Measurements from ENCODE around the gene INPP5K.
"Not testable (repeated sequence)": the region's sequence is repeated elsewhere in the genome, so short reads cannot be mapped to it uniquely, and the experiment has no call there.

INPP5K gene

DNA sequence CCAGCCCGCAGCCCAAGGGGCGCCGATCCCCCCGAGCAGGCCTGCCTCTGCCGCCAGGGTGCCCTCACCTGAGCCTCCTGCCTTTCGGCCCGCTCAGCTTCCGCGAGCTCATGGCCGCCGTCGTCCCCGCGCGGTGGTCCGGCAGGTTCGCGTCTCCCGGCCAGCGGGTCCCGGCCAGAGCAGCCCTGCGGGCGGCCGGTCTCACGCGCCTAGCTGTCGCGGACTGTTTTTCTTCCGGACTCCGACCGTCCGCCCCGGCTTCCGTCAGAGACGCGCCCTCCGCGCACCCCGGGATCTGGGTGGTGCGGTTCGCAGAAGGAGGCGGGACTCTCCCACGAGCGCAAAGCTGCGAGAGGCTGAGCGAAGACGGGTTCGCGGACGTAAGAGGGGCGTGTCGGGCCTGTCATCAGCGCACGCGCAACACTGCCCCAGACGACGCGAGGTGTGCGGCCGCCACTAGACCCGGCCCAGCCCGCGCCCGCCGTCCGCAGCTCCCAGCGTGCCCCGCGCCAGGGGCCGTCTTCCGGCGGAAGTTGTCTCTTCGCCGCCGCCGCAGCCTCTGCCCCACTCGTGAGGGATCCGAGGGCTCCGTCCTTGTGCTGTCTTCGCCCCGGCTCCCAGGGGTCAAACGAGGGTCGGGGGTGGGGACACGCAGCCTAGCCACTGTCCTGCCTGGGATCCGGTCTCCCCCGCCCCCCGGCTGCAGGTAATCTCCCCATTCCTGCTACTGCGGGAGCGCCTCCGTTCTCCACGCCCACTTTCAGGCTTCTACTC, at the start of gene INPP5K:
Gene INPP5K, minus strand, starts transcription at position 225 of the 774 bp plus-strand sequence. Its CDS starts 113 bp downstream, at position 112.
- H3K4me3 ChIP-seq (ENCODE audit: low read depth, low read length) = peak within 1 kb of the TSS; percentile 92

DNA sequence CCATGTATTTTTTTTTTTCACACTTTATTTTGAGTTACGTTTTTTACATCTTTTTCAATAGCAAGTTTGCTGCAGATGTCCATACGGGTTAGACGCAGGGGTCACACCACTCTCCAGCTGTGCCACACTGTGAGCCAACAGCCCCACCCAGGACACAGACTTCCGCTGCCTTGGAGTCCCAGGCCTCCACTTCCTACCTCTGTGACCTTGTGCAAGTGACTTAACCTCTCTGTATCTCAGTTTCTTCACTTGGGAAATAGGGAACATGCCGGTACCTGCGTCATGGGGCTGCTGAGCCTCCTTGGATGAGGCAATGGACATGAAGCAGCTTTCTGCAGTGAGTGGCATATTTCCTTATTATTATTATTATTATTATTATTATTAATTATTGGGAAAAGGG, 49.5 kb upstream of the INPP5K start:
- no peak overlapping the region for H3K4me3 ChIP-seq (ENCODE audit: low read depth, low read length)

DNA sequence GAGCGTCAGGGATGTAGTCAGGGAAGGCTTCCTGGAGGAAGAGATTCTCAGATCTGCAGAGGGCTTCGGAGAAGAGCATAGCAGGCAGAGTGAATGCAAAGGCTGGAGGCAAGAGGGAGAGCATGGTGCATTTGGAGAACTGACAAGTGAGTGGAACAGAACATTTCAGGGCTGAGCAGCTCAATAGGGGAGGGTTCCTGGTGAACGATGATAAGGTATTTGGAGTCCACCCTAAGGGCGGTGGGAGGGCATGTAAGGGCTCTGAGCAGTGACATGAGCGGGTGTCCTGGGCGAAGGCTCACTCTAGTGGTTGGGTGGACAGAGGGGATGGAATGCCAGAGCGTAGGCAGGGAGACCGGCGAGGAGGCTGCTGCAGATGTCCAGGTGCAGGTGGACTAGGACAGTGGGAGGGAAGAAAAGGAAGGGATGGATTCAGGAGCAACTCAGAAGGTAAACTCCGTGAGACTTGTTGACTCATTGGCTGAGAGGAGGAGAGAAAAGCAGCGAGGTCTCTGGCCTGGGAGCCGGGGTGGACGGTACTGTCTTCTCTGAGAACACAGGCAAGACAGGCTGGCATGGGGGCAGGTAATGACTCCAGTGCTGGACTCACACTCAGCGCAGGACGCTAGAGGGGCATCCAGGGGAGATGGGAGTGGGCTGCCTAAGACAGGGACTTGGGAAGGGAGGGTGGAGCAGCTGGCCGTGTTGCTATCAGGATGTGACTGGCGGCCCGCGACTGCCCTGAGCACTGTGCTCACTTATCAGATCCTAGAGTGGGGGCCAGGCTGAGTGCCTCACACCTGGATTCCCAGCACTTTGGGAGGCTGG, 47.6 kb upstream of the INPP5K start:
- H3K4me3 ChIP-seq (ENCODE audit: low read depth, low read length) = no peak overlapping the region

GRCh38 chr17:1563471-1563785, 47.0 kb upstream of the INPP5K start:
- not testable (repeated sequence) for H3K4me3 ChIP-seq (ENCODE audit: low read depth, low read length)

- H3K4me3 ChIP-seq (ENCODE audit: low read depth, low read length) = peak overlapping the region; percentile 69
Observed at GRCh38 chr17:1562176-1562643, 45.8 kb upstream of the INPP5K start.

DNA sequence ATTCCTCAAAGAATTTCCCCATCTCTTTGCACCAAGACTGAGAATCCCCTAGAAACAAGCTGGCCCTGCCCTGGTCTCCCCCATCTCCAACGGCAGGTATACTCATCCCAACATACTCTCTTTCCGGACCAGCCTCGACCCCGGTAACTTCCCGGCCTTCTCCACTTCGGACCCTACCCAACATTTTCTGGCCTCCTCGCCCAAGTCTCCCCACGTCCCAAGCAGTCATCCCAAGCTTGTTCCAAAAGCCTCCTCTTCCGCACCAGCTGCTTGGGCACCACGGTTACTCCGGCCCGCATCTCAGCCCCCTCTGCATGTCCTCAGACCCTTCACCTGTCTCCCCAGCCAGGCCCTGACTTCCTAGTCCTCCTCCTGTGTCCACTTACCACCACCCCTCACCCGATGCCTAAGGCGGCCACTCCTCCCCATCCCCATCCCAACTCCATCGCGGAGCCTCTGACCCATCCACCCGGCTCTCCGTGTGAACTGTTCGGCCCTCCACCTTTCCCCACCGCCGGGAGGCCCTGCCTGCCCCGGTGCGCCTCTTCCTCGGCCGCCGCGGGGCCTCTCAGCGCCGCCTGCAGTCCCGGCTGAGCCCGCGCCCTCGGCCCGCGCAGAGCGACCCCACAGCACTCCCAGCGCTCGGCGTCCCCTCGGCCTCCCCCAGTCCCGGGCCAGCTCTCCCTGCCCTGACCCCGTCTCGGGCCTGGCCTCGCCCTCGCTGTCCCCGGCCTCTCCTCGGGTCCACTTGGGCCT, 45.2 kb upstream of the INPP5K start:
- peak overlapping the region; percentile 69 for H3K4me3 ChIP-seq (ENCODE audit: low read depth, low read length)

GRCh38 chr17:1560858-1561355, 44.5 kb upstream of the INPP5K start:
- H3K4me3 ChIP-seq (ENCODE audit: low read depth, low read length) = peak overlapping the region; percentile 69

GRCh38 chr17:1560101-1560857, 43.9 kb upstream of the INPP5K start:
- H3K4me3 ChIP-seq (ENCODE audit: low read depth, low read length) = no peak overlapping the region

- no peak overlapping the region for H3K4me3 ChIP-seq (ENCODE audit: low read depth, low read length)
Observed at GRCh38 chr17:1559047-1560043, 42.9 kb upstream of the INPP5K start.

DNA sequence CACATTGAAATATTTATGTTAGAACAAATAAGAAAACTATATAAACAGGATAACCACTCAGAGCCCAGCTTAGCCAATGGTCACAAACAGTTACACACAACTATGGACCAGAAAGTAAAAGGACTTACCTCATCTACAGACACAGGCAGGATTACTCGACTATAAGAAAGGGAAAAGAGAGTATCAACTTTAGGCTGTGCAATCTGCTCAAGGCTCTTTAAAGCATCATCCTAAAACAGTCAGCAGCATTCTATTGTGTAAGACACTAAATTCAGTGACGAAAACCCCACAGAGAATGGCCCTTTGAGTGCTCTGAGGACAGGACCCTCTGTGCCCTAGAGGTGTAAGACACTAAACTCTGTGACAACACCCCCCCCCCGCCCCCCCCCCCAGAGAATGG, 42.0 kb upstream of the INPP5K start:
- H3K4me3 ChIP-seq (ENCODE audit: low read depth, low read length) = no peak overlapping the region

DNA sequence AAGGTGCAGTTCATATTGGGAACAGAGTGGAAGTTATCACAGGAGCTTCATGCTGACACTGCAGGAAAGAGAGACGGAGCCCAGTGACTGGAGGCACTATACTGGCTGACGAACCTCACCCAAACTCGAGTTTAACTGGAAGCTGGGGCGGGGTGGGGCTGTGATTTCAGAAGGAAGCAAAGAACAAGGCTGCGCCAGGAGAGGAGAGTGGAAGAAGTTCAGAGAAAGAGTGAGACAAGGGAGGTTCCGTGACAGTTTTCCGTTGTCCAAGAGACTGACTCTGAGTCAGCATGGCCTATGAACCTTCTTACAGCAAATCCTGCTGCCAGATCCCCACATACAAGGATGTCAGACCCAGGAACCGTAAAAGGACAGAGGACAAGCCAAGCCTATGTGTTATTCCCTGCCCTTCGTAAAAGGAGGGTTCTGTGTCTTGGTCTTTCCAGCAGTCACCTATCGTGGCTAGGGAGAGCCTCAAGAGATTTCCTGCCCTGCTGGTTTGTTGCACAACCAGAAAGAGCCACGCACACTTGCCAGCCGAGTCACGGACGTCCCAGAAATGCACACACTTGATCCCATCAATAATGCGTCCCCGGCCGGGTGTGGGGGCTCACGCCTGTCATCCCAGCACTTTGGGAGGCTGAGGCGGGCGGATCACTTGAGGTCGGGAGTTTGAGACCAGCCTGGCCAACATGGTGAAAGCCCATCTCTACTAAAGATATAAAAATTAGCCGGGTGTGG, 41.1 kb upstream of the INPP5K start:
- H3K4me3 ChIP-seq (ENCODE audit: low read depth, low read length) = no peak overlapping the region

DNA sequence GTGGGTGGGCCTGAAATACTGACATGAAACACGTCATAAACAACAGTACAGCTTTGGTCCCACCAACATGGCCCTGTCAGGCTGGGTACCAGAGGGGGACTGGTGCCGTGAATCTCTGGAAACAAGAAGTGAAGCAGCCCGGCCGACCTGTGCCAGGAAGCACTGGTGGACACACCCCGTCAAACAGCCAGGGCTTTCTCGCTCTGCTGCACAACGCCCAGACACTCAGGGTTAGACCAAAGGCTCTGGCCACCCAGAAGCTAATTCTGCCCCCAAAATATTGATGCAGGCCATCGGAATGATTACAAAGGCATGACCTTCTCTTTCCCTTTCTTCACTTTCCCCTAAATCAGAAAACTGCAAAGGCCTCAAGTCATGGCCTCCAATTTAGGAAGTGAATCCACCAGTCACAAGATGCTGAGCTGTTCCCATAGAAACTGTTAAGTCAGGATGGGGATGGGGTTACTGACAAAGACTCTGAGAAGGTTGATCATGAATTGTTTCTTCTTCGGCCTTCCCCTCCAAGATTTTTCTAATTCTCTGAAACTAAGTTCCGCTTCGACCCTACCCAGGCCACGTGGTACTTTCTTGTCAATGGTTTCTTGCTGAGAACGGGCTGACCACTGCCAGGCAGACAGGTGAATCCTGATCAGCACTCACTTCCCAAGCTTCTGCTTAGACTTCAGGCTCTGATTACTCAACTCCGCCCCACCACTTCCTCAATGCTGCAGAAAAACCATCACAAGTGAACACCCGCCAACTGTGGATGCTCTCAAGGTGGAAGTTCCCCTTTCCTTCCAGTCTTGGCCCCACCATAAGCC, 39.4 kb upstream of the INPP5K start:
- H3K4me3 ChIP-seq (ENCODE audit: low read depth, low read length) = no peak overlapping the region

GRCh38 chr17:1554751-1555540, 38.5 kb upstream of the INPP5K start:
- H3K4me3 ChIP-seq (ENCODE audit: low read depth, low read length) = no peak overlapping the region

DNA sequence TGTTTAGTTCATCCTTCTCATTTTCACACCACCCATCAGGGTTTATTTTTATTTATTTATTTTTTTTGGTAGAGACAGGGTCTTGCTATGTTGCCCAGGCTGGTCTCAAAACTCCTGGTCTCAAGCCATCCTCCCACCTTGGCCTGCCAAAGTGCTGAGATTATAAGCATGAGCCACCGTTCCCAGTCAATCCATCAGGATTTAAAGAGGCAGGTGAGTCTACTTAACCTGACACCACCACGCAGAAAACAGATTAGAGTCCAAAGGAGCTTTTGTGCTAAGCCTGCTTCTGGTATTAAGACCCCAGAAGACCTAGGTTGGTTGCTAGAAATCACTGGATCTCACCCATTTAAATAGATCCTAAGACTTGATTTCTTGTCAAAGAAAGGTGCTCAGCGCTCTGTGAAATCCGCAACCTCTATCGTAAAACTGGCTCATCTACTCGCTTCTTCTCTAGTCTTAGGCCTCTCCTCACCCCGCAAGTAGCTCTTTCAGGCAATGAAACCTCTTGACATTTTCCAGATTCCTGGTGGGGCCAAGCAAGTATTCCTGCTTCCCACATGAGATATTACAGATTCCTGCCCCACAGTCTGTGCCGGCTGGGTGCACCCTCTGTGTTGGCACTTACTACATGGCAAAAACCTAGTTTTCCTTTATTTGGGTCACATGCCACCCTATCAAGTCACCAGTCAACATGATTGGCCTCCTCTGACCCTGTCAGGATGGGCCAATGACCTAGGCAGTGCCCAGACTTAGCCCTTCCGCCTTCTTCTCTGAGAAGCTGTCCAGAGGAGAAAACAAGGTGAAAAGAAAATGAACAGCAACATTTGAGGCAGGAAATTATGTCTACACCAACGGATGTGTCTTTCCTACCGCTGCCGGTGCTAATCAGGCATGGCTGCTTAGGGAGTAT, 37.2 kb upstream of the INPP5K start:
- H3K4me3 ChIP-seq (ENCODE audit: low read depth, low read length) = no peak overlapping the region

GRCh38 chr17:1552932-1553331, 36.5 kb upstream of the INPP5K start:
- H3K4me3 ChIP-seq (ENCODE audit: low read depth, low read length) = no peak overlapping the region

DNA sequence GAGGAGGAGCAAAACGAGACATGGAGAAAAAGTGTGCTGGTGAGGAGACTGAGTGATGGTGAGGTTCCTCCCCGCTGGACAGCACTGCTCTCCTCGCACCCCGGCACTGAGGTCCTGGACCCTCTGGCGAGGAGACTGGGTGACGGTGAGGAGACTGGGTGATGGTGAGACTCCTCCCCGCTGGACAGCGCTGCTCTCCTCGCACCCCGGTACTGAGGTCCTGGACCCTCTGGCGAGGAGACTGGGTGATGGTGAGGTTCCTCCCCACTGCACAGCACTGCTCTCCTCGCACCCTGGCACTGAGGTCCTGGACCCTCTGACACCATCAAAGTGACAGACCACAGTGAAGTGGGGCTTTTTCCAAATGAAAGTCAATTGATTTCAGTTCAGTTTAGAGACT, 35.3 kb upstream of the INPP5K start:
- H3K4me3 ChIP-seq (ENCODE audit: low read depth, low read length) = no peak overlapping the region

Data from iPS-11a (cell line).